ELF-1 (cell line): Measurements from ENCODE around the gene BIRC5.
A peak's percentile ranks its signal among the peaks of the same experiment; 100 is the strongest.
"Not testable (repeated sequence)": the region's sequence is repeated elsewhere in the genome, so short reads cannot be mapped to it uniquely, and the experiment has no call there.

Experiments
- DNase-seq: peaks from one replicate; pipeline ENCODE4 v3.0.0-alpha.2; 2016; ENCODE audit warnings: low read depth, low spot score

The BIRC5 gene

GRCh38 chr17:78224231-78225087 lies 10.4 kb downstream of the BIRC5 start:
- peak; percentile 54 for DNase-seq

DNA sequence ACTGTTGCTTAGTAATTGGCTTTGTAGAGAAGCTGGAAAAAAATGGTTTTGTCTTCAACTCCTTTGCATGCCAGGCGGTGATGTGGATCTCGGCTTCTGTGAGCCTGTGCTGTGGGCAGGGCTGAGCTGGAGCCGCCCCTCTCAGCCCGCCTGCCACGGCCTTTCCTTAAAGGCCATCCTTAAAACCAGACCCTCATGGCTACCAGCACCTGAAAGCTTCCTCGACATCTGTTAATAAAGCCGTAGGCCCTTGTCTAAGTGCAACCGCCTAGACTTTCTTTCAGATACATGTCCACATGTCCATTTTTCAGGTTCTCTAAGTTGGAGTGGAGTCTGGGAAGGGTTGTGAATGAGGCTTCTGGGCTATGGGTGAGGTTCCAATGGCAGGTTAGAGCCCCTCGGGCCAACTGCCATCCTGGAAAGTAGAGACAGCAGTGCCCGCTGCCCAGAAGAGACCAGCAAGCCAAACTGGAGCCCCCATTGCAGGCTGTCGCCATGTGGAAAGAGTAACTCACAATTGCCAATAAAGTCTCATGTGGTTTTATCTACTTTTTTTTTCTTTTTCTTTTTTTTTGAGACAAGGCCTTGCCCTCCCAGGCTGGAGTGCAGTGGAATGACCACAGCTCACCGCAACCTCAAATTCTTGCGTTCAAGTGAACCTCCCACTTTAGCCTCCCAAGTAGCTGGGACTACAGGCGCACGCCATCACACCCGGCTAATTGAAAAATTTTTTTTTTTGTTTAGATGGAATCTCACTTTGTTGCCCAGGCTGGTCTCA lies 11.2 kb downstream of the BIRC5 start:
- DNase-seq: no peak

- DNase-seq: no peak
Observed at GRCh38 chr17:78226055-78226758, 12.2 kb downstream of the BIRC5 start.

GRCh38 chr17:78226759-78227454 lies 12.9 kb downstream of the BIRC5 start:
- no peak for DNase-seq

GRCh38 chr17:78227455-78227916 lies 13.4 kb downstream of the BIRC5 start:
- no peak for DNase-seq

DNA sequence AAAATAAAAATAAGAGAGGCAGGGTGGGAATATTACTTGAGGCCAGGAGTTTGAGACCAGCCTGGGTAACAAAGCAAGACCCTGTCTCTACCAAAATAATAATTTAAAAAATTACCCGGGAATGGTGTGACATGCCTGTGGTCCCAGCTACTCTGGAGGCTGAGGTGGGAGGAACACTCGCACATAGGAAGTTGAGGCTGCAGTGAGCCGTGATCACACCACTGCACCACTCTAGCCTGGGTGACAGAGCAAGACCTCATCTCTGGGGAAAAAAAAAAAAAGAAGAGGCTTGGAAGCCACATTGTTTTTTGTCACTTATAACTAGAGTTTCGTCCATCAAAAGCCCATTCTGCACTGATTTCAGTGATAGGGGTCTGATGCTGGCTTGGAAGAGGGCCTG lies 14.1 kb downstream of the BIRC5 start:
- DNase-seq: no peak

DNA sequence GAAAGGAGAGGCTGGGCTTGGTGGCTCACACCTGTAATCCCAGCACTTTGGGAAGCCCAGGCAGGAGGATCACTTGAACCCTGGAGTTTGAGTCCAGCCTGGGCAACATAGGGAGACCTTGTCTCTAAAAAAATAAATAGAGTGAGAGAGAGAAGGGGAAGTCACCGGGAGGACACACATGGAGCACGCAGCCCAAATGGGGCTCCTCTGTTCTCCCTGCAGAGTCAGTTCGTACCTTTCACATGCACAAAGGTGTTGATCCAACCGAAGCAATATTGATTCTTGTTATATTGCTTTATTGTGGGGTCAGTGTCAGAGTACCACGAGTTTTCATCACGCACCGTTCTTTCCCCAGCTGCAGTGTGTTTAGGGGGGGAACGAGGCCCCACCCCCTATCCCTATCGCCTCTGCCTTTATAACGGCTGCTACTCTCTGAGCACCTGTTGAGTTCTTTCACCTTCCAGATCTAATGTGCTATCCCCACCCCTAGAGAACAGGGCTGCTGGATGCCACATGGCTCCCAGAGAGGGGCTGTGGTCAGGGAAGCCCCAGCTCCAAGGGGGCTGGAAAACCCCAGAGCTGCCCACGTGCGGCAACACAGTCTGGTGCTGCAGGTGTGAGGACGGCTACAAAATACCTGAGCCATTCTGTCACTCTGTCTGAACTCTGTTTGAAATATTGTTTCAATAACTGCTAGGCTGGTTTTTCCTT lies 16.4 kb downstream of the BIRC5 start:
- DNase-seq: no peak

DNA sequence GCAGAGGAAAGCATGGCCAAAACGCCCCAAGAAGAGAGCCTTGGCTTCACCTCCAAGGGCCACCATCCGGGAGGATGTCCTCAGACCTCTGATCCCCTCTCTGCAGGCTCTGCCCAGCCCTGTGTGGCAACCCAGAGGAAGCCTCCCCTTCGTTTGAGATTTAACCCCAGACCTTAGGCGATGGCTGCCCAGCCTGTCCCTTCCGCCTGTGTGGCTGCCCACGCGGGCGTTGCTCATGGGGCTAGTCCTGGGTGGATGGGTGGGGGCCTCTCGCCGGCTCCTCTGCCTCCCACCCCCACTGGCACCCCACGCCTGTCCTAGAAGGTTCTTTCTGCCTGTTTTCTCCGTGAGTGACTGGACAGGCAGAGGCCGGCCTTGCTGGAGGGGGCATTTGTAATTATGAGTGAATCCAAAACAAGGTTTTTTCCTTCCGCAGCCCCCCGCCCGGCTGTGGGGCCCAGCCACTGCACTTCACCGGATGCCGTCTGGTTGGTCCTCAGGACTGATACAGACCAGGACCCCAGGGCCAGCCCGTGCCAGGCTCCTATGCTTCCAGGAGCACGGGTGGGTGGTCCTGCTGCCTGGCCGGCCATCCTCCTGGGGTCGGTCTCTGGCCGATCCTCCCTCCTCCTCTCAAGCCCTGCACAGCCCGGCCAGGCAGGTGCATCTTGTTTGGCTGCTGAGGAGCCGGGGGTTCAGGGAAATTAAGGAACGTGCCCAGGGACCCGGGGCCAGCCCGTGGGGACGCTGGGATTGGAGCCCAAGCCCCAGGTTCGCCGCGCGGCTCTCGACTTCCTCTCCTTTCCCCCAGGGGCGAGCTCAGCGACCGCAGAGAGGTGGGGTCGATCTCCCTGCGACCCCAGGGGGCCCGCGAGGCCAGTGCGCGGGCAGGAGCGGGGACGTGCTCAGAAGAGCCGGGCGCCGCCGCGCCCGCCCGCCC lies 17.2 kb downstream of the BIRC5 start, which contains the start of gene TMEM235:
TMEM235 (plus strand) TSS at position 636 of the 940 bp plus-strand sequence. CDS start 393 bp downstream, outside the sequence.
- no peak for DNase-seq

DNA sequence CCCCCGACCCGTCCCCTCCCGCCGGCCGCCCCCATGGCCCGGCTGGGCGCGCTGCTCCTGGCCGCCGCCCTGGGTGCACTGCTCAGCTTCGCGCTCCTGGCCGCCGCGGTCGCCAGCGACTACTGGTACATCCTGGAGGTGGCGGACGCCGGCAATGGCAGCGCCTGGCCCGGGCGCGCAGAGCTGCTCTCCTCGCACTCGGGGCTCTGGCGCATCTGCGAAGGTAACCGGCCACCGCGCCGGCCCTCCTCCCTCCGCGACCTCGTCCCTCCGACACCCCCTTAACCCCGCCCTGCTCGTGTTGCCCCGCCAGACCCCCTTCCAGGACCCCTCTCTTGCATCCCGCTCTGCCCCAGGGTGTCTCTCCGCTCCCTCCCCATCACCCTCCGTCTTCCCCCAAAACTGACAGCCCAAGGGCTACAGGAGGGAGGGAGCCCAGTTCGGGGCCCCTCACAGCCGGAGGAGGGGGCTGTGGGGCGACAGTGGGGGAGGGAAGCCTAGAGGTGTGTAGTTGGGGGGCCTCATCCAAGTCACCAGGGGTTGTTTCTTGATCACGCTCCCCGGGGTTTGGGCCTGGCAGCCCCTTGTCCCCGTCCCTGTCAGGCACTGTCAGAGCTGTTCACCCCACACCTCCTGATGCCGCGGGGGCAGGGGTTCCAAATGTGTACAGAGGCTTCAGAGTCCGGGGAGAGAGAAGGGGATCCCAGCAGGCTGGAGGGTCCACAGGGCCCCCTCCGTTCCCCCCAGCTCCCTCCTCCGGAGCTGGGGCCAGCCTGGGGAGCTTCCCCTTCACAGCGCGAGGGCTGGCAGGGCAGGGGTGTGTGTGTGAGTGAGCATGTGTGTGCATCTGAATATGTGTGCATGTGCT lies 18.2 kb downstream of the BIRC5 start:
- DNase-seq: no peak

DNA sequence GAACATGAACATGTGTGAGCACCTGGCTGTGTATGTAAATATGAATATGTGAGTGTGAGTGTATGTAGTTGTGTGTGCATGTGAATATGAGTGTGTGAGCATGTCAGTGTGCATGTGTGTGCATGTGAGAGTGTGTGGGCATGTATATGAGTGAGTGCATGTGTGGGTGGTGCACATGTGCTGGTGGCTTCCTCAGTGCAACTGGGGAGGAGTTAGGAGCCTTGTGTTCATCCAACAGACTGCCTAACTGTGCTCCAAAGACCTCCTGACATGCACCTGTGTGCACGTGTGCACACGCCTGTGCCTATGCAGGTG lies 18.8 kb downstream of the BIRC5 start:
- no peak for DNase-seq

DNA sequence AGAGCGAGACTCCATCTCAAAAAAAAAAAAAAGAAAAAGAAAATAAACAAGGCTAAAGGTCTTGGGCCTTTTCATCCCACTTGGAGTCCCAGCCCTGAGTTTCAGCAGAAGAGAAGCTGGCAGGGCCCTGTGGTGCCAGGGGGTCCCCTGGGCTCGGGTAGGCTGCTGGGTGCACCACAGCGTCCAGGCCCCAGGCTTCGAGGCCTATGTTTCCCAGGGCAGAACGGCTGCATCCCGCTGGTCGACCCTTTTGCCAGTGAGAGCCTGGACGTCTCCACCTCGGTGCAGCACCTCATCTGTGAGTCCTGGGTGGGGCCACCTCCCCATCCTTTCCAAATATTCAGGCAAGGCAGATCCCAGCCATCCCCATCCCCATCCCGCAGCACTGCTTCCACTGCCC lies 19.6 kb downstream of the BIRC5 start:
- DNase-seq: no peak

- no peak for DNase-seq
Observed at GRCh38 chr17:78234261-78234865, 20.3 kb downstream of the BIRC5 start.

GRCh38 chr17:78235022-78235421 lies 21.0 kb downstream of the BIRC5 start:
- DNase-seq: not testable (repeated sequence)

DNA sequence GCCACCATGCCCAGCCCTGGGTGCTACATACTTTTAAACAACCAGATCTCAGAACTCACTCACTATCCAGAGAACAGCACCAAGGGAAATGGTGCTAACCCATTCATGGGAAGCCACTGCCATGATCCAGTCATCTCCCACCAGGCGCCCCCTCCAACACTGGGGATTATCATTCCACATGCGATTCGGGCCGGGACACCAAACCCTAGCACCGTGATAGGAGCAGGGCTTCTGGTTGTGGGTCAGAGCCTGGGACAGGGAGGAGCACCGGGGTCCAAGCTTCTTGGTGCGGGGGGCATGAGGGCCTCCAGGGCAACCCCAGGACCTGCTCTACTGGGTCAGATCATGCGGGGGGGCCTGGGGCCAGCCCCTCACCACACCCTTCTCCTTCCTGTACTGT lies 21.8 kb downstream of the BIRC5 start:
- no peak for DNase-seq

GRCh38 chr17:78236362-78237127 lies 22.5 kb downstream of the BIRC5 start:
- no peak for DNase-seq

- DNase-seq: no peak
Observed at GRCh38 chr17:78237401-78238012, 23.5 kb downstream of the BIRC5 start.

- DNase-seq: no peak
Observed at GRCh38 chr17:78238823-78239488, 24.9 kb downstream of the BIRC5 start.
